Mammary epithelial cell (primary cell): ENCODE data around the gene INTS11.

Experiments
- EZH2 ChIP-seq: IDR thresholded peaks from 2 replicates; pipeline ENCODE4 v1.6.1; 2012; ENCODE audit warnings: low read length, inconsistent platforms, borderline replicate concordance
- TF ChIP-seq, protein P1 (sequence below), 2 donors: IDR thresholded peaks in 1 of 2; conservative IDR thresholded peaks in 1 of 2; 2 replicates each; pipeline ENCODE4 v1.5.1; 2011 to 2012; ENCODE audit warnings: inconsistent platforms in 2 of 2, low read length in 2 of 2, mild to moderate bottlenecking in 2 of 2, control low read depth in 1 of 2, low read depth in 1 of 2; ENCODE audit not compliant: insufficient read depth in 1 of 2; ENCODE audit errors: extremely low read depth in 1 of 2

DNA sequence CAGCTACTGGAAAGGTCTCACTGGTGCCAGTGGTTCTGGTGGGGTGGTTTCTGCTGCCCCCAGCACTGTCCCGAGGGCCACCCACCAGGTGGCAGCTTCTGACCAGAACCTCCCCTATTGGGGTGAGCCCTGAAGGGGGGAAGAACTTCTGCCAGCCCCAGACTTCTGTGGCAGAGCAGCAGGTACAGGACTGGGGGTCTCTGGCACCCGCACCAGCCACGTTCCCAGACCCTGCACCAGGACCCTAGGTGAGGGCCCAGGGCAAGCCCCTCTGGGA, 14.4 kb downstream of the INTS11 start:
- TF ChIP-seq EZH2: no peak
- TF ChIP-seq, protein P1, sequence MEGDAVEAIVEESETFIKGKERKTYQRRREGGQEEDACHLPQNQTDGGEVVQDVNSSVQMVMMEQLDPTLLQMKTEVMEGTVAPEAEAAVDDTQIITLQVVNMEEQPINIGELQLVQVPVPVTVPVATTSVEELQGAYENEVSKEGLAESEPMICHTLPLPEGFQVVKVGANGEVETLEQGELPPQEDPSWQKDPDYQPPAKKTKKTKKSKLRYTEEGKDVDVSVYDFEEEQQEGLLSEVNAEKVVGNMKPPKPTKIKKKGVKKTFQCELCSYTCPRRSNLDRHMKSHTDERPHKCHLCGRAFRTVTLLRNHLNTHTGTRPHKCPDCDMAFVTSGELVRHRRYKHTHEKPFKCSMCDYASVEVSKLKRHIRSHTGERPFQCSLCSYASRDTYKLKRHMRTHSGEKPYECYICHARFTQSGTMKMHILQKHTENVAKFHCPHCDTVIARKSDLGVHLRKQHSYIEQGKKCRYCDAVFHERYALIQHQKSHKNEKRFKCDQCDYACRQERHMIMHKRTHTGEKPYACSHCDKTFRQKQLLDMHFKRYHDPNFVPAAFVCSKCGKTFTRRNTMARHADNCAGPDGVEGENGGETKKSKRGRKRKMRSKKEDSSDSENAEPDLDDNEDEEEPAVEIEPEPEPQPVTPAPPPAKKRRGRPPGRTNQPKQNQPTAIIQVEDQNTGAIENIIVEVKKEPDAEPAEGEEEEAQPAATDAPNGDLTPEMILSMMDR (conservative IDR thresholded peaks at IDR 0.05 in 1 of 2, IDR thresholded peaks at IDR 0.05 in 1 of 2; ENCODE audit: extremely low read depth in 1 of 2, insufficient read depth in 1 of 2, low read depth in 1 of 2, low read length in 2 of 2): no peak
